Activated T-cell treated with anti-CD3 and anti-CD28 coated beads, Interleukin-2, amount 50 U/mL, for 72 hours (primary cell): ENCODE measurements around the gene CIBAR2. TPM values are rescaled to one million over a fixed set of nuclear protein-coding genes. Genes with fewer than 3 reads are reported as not detected.

ENCODE experiments used
- ATAC-seq, 2 donors: fragments of 150-1000 bp; cut with Tn5 transposase; replicated peaks in 1 of 2; 2 replicates each; pipeline ENCODE4 v1.10.0; 2021; ENCODE audit warnings: moderate library complexity in 2 of 2, mild to moderate bottlenecking in 1 of 2
- DNase-seq, 2 donors: peaks; one replicate each; pipeline ENCODE4 v3.0.0; 2021 to 2022; ENCODE audit warnings: mixed read lengths in 1 of 2
- H3K27ac Mint-ChIP-seq: one replicate; pipeline ENCODE4 v1.8.0; 2022; ENCODE audit warnings: mild to moderate bottlenecking, moderate library complexity, mixed read lengths
- H3K27me3 Mint-ChIP-seq: one replicate; pipeline ENCODE4 v1.8.0; 2022; ENCODE audit warnings: low read depth, mixed read lengths
- H3K36me3 Mint-ChIP-seq, 2 donors: one replicate each; pipeline ENCODE4 v1.8.0; 2022; ENCODE audit warnings: mixed read lengths in 2 of 2, mild to moderate bottlenecking in 1 of 2; ENCODE audit not compliant: insufficient read depth in 2 of 2
- H3K4me1 Mint-ChIP-seq: one replicate; pipeline ENCODE4 v1.8.0; 2022; ENCODE audit warnings: low read depth, mixed read lengths
- H3K4me3 Mint-ChIP-seq, 2 donors: one replicate each; pipeline ENCODE4 v1.8.0; 2022; ENCODE audit warnings: mild to moderate bottlenecking in 2 of 2, mixed read lengths in 2 of 2, moderate library complexity in 2 of 2
- H3K9me3 Mint-ChIP-seq, 2 donors: one replicate each; pipeline ENCODE4 v1.8.0; 2022; ENCODE audit warnings: mixed read lengths in 2 of 2
- total RNA-seq, 2 donors: library from RNA; stranded (reverse); gene quantifications; one replicate each; pipeline ENCODE4 v1.2.3, GENCODE V29; 2022

The CIBAR2 gene
- total RNA-seq, 2 donors from 2014 or later: not detected

DNA sequence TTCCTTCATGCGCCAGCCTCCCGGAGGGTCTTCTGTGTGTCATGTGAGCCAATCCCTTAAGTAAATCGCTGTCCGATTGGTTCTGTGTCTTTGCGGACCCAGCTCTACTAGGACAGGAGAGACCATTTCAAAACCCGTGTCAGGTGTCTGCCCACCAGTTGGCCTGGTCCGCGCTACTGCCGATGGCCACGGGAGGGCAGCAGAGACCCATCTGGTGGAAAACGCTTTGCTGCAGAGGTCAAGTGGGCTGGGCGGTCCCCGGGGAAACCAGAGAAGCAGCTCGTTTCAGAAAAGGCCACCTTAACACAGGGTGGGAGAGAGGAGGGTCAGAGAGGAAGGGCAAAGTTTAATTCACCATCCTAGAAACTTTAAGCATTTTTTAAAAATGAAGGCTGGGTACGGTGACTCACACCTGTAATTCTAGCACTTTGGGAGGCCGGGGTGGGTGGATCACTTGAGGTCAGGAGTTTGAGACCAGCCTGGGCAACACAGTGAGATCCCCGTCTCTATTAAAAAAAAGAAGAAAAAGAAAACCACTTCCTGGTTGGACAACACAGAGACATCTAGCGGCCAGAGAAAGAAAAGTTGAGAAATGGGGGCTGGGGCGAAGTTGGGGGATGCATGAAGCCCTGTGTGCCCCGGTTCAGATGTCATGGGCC is 2.8 kb upstream of the CIBAR2 start:
- Mint-ChIP-seq H3K4me3 (peak overlapping the region; percentile 23 to 73), H3K4me1 (peaks cover 7% of the 10 kb centered on the region)

GRCh38 chr16:85113913-85114312 is 1.6 kb upstream of the CIBAR2 start:
- no peak overlapping the region for H3K4me3 Mint-ChIP-seq
- no peaks in the 10 kb centered on the region for H3K27me3 Mint-ChIP-seq
- H3K36me3 Mint-ChIP-seq: no peaks in the 10 kb centered on the region
- DNase-seq (no peak), ATAC-seq (no peak)
- peaks cover 7% of the 10 kb centered on the region for H3K4me1 Mint-ChIP-seq
- no peak overlapping the region for H3K27ac Mint-ChIP-seq
- no peaks in the 10 kb centered on the region for H3K9me3 Mint-ChIP-seq

More for the DNA sequence above, 2.8 kb upstream of the CIBAR2 start:
- no peaks in the 10 kb centered on the region for H3K36me3 Mint-ChIP-seq
- no peaks in the 10 kb centered on the region for H3K9me3 Mint-ChIP-seq
- DNase-seq (peak; percentile 88 to 90), ATAC-seq (peak; percentile 91)
- no peaks in the 10 kb centered on the region for H3K27me3 Mint-ChIP-seq
- H3K27ac Mint-ChIP-seq: no peak overlapping the region

- Mint-ChIP-seq H3K4me3 (no peak overlapping the region), H3K4me1 (peaks cover 7% of the 10 kb centered on the region), H3K27me3 (no peaks in the 10 kb centered on the region), H3K27ac (no peak overlapping the region), H3K9me3 (no peaks in the 10 kb centered on the region), H3K36me3 (no peaks in the 10 kb centered on the region)
- ATAC-seq: no peak
- no peak for DNase-seq
Observed at GRCh38 chr16:85113168-85113733, 979 bp upstream of the CIBAR2 start.

- H3K36me3 Mint-ChIP-seq: no peaks in the 10 kb centered on the region
- no peaks in the 10 kb centered on the region for H3K27me3 Mint-ChIP-seq
- DNase-seq (no peak), ATAC-seq (no peak)
- H3K9me3 Mint-ChIP-seq: no peaks in the 10 kb centered on the region
- no peak overlapping the region for H3K4me3 Mint-ChIP-seq
- no peak overlapping the region for H3K27ac Mint-ChIP-seq
- peaks cover 7% of the 10 kb centered on the region for H3K4me1 Mint-ChIP-seq
Observed at GRCh38 chr16:85111184-85111583, 1.1 kb downstream of the CIBAR2 start.

GRCh38 chr16:85110105-85110504 is 2.2 kb downstream of the CIBAR2 start:
- Mint-ChIP-seq H3K4me3 (no peak overlapping the region), H3K36me3 (no peaks in the 10 kb centered on the region), H3K9me3 (no peaks in the 10 kb centered on the region), H3K27ac (no peak overlapping the region), H3K4me1 (peaks cover 14% of the 10 kb centered on the region), H3K27me3 (no peaks in the 10 kb centered on the region)
- DNase-seq (no peak), ATAC-seq (no peak)

DNA sequence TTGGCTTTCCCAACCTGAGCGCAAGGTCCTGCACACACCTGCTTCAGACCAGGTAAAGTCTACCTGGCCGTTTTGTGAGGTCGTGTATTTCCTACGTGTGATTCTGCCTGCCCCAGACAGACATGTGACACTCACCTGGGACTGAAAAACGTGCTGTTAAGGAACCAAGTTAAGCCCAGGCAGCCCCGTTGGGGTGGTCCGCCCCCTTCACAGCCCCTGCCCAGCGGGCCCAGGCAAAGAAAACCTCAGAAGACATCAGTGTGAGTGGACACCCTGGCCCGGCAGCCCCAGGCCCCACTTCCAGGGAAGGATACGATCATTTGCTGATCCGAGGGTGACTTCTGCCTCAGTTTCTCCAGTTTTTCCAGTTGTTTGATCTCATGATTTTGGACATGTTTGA is 4.7 kb downstream of the CIBAR2 start:
- H3K27me3 Mint-ChIP-seq: no peaks in the 10 kb centered on the region
- H3K9me3 Mint-ChIP-seq: no peaks in the 10 kb centered on the region
- ATAC-seq: no peak
- DNase-seq: no peak
- H3K27ac Mint-ChIP-seq: no peak overlapping the region
- H3K4me1 Mint-ChIP-seq: peaks cover 30% of the 10 kb centered on the region
- no peaks in the 10 kb centered on the region for H3K36me3 Mint-ChIP-seq
- no peak overlapping the region for H3K4me3 Mint-ChIP-seq

- Mint-ChIP-seq H3K27ac (no peak overlapping the region), H3K4me1 (peaks cover 34% of the 10 kb centered on the region), H3K9me3 (no peaks in the 10 kb centered on the region), H3K4me3 (no peak overlapping the region), H3K36me3 (no peaks in the 10 kb centered on the region), H3K27me3 (no peaks in the 10 kb centered on the region)
- ATAC-seq (no peak), DNase-seq (no peak)
Observed at GRCh38 chr16:85107083-85107482, 5.2 kb downstream of the CIBAR2 start.

DNA sequence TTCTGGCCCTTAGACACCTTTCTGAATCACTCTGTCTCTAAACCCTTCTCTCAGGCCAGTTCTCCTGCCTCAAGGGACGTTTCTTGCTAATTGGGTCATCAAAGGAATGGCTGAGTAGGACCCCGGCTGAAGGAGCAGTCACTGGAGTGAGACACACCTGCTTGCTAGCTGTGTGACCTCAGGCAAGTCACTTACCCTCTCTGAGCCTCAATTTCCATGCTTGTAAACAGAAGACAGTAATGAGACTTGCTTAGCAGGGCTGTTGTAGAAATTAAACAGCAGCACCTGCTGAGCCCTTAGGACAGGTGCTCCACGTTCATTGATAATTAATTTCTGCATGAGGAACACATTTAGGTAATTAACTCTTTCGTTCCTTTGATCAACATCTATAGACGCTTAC is 6.8 kb downstream of the CIBAR2 start:
- H3K27ac Mint-ChIP-seq: no peak overlapping the region
- no peaks in the 10 kb centered on the region for H3K9me3 Mint-ChIP-seq
- no peak overlapping the region for H3K4me3 Mint-ChIP-seq
- no peaks in the 10 kb centered on the region for H3K27me3 Mint-ChIP-seq
- H3K4me1 Mint-ChIP-seq: peaks cover 43% of the 10 kb centered on the region
- DNase-seq (no peak), ATAC-seq (no peak)
- no peaks in the 10 kb centered on the region for H3K36me3 Mint-ChIP-seq

GRCh38 chr16:85104821-85105391 is 7.4 kb downstream of the CIBAR2 start:
- Mint-ChIP-seq H3K27ac (no peak overlapping the region), H3K4me3 (peak overlapping the region in 1 of 2 donors; percentile 8), H3K9me3 (no peaks in the 10 kb centered on the region), H3K4me1 (peaks cover 43% of the 10 kb centered on the region), H3K27me3 (no peaks in the 10 kb centered on the region), H3K36me3 (no peaks in the 10 kb centered on the region)
- ATAC-seq: peak; percentile 50 to 67
- DNase-seq: peak in 1 of 2 donors; percentile 5

- no peaks in the 10 kb centered on the region for H3K9me3 Mint-ChIP-seq
- peaks cover 43% of the 10 kb centered on the region for H3K4me1 Mint-ChIP-seq
- no peak overlapping the region for H3K4me3 Mint-ChIP-seq
- DNase-seq (no peak), ATAC-seq (no peak)
- H3K36me3 Mint-ChIP-seq: no peaks in the 10 kb centered on the region
- no peak overlapping the region for H3K27ac Mint-ChIP-seq
- no peaks in the 10 kb centered on the region for H3K27me3 Mint-ChIP-seq
Observed at GRCh38 chr16:85104147-85104546, 8.1 kb downstream of the CIBAR2 start.

GRCh38 chr16:85103114-85104079 is 8.9 kb downstream of the CIBAR2 start:
- no peaks in the 10 kb centered on the region for H3K27me3 Mint-ChIP-seq
- no peak overlapping the region for H3K27ac Mint-ChIP-seq
- no peak overlapping the region for H3K4me3 Mint-ChIP-seq
- no peak for DNase-seq
- H3K36me3 Mint-ChIP-seq: no peaks in the 10 kb centered on the region
- H3K4me1 Mint-ChIP-seq: peaks cover 43% of the 10 kb centered on the region
- ATAC-seq: no peak
- no peaks in the 10 kb centered on the region for H3K9me3 Mint-ChIP-seq

DNA sequence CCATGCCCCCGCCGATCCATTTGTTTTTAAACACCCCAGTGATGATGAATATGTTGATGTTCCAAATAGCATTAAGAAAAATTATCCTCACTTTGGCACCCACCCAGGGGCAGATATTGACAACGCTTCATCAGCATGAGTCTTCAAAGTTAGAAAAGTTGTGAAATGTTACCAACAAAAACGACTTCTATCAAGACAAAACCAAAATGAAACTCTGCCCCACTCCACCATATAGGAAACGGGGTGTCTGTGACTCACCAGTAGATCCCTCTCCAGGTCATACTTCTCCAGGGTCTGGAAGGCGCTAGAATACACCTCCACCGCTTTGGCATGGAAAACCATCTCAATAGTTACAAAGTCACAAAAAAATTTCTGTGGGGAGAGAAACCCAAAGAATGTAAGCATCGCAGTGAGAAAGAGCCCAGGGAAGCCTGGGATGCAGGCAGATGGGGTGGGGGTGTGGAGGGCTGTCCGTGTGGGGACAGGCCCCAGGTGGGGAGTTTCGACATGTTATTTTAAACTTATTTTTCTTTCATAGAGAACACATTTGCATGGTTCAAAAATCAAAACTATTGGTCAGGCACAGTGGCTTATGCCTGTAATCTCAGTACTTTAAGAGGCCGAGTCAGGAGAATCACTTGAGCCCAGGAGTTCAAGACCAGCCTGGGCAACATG is 10.2 kb downstream of the CIBAR2 start:
- no peaks in the 10 kb centered on the region for H3K27me3 Mint-ChIP-seq
- no peaks in the 10 kb centered on the region for H3K36me3 Mint-ChIP-seq
- H3K9me3 Mint-ChIP-seq: no peaks in the 10 kb centered on the region
- no peak overlapping the region for H3K4me3 Mint-ChIP-seq
- no peak overlapping the region for H3K27ac Mint-ChIP-seq
- DNase-seq (no peak), ATAC-seq (no peak)
- peaks cover 43% of the 10 kb centered on the region for H3K4me1 Mint-ChIP-seq
